IMR-90 (cell line): ENCODE results near the gene ANKRD44.

Experiments used
- CEBPB ChIP-seq: IDR thresholded peaks from 2 replicates; pipeline ENCODE4 v1.6.1; 2012; ENCODE audit warnings: low read depth, low read length, improper control_type of control experiment
- CHD1 ChIP-seq: IDR thresholded peaks from 2 replicates; pipeline ENCODE4 v1.6.1; 2012; ENCODE audit warnings: low read depth, low read length, improper control_type of control experiment
- ELK1 ChIP-seq: fragments of 150-350 bp; IDR thresholded peaks from 2 replicates; pipeline ENCODE4 v1.6.1; 2016; ENCODE audit warnings: low read depth, mild to moderate bottlenecking, low read length, moderate library complexity, borderline replicate concordance
- FOS ChIP-seq: fragments of 150-350 bp; IDR thresholded peaks from 2 replicates; pipeline ENCODE4 v1.6.1; 2016; ENCODE audit warnings: low read depth, low read length
- MAFK ChIP-seq: IDR thresholded peaks from 2 replicates; pipeline ENCODE4 v1.6.1; 2012; ENCODE audit warnings: low read depth, low read length, improper control_type of control experiment
- MXI1 ChIP-seq: IDR thresholded peaks from 2 replicates; pipeline ENCODE4 v1.6.1; 2012; ENCODE audit warnings: low read depth, mild to moderate bottlenecking, low read length, moderate library complexity, borderline replicate concordance
- NFE2L2 ChIP-seq: fragments of 150-350 bp; IDR thresholded peaks from 2 replicates; pipeline ENCODE4 v1.6.1; 2016; ENCODE audit warnings: low read depth, mild to moderate bottlenecking, low read length
- POLR2A ChIP-seq: IDR thresholded peaks from 2 replicates; pipeline ENCODE4 v1.6.1; 2012; ENCODE audit warnings: mild to moderate bottlenecking, low read depth, low read length
- RAD21 ChIP-seq: IDR thresholded peaks from 2 replicates; pipeline ENCODE4 v1.6.1; 2012; ENCODE audit warnings: low read length, improper control_type of control experiment
- RCOR1 ChIP-seq: IDR thresholded peaks from 2 replicates; pipeline ENCODE4 v1.6.1; 2012; ENCODE audit warnings: mild to moderate bottlenecking, low read length, improper control_type of control experiment; ENCODE audit not compliant: insufficient replicate concordance
- RFX5 ChIP-seq: IDR thresholded peaks from 2 replicates; pipeline ENCODE4 v1.8.0; 2012; ENCODE audit warnings: low read depth, mild to moderate bottlenecking, low read length, moderate library complexity
- SMC3 ChIP-seq: fragments of 150-350 bp; IDR thresholded peaks from 2 replicates; pipeline ENCODE4 v1.6.1; 2016; ENCODE audit warnings: low read depth, mild to moderate bottlenecking, antibody characterized with exemption, low read length, moderate library complexity
- TF ChIP-seq, protein P1 (sequence below): conservative IDR thresholded peaks from 2 replicates; pipeline ENCODE4 v1.5.1; 2012; ENCODE audit warnings: mild to moderate bottlenecking, low read depth, low read length, improper control_type of control experiment
- TF ChIP-seq, protein P2 (sequence below): fragments of 150-350 bp; IDR thresholded peaks from 2 replicates; pipeline ENCODE4 v1.6.1; 2017; ENCODE audit warnings: mild to moderate bottlenecking, antibody characterized with exemption, low read length, low read depth

DNA sequence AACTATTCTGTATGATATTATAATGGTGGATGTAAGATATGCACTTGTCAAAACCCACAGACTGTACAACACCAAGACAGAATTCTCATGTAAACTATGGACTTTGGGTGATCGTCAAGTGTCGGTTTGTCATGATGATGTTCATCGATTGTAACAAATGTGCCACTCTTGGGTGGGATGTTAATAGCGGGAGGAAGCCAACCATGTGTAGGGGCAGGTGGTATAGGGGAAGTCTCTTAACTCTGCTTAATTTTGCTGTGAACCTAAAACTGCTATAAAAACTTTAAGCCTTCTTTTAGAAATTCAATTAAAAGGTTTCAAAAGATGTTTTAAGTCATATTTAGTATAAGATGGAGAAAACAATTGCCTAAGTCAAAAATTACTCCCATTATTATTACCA lies 139.0 kb downstream of the ANKRD44 start:
- TF ChIP-seq POLR2A (no peak), RAD21 (no peak), CEBPB (no peak), SMC3 (no peak), FOS (no peak), ELK1 (no peak), NFE2L2 (no peak), CHD1 (no peak), MAFK (no peak), RFX5 (no peak), MXI1 (no peak), RCOR1 (no peak)
- TF ChIP-seq, protein P1, sequence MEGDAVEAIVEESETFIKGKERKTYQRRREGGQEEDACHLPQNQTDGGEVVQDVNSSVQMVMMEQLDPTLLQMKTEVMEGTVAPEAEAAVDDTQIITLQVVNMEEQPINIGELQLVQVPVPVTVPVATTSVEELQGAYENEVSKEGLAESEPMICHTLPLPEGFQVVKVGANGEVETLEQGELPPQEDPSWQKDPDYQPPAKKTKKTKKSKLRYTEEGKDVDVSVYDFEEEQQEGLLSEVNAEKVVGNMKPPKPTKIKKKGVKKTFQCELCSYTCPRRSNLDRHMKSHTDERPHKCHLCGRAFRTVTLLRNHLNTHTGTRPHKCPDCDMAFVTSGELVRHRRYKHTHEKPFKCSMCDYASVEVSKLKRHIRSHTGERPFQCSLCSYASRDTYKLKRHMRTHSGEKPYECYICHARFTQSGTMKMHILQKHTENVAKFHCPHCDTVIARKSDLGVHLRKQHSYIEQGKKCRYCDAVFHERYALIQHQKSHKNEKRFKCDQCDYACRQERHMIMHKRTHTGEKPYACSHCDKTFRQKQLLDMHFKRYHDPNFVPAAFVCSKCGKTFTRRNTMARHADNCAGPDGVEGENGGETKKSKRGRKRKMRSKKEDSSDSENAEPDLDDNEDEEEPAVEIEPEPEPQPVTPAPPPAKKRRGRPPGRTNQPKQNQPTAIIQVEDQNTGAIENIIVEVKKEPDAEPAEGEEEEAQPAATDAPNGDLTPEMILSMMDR: no peak
- TF ChIP-seq, protein P2, sequence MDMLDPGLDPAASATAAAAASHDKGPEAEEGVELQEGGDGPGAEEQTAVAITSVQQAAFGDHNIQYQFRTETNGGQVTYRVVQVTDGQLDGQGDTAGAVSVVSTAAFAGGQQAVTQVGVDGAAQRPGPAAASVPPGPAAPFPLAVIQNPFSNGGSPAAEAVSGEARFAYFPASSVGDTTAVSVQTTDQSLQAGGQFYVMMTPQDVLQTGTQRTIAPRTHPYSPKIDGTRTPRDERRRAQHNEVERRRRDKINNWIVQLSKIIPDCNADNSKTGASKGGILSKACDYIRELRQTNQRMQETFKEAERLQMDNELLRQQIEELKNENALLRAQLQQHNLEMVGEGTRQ: no peak
